GM20000 (cell line): ENCODE data around the gene PRRX2.
A peak's percentile ranks its signal among the peaks of the same experiment; 100 is the strongest.

Source experiments
- DNase-seq: peaks from one replicate; pipeline ENCODE4 v3.0.0; 2012; ENCODE audit warnings: low spot score
- TF ChIP-seq, protein P1 (sequence below): IDR thresholded peaks from 2 replicates; pipeline ENCODE4 v1.5.1; 2012; ENCODE audit warnings: mild to moderate bottlenecking, control low read depth; ENCODE audit errors: extremely low read depth, missing control alignments

Gene PRRX2

GRCh38 chr9:129737479-129738274 lies 72.2 kb downstream of the PRRX2 start:
- peak; percentile 90 for DNase-seq
- TF ChIP-seq, protein P1, sequence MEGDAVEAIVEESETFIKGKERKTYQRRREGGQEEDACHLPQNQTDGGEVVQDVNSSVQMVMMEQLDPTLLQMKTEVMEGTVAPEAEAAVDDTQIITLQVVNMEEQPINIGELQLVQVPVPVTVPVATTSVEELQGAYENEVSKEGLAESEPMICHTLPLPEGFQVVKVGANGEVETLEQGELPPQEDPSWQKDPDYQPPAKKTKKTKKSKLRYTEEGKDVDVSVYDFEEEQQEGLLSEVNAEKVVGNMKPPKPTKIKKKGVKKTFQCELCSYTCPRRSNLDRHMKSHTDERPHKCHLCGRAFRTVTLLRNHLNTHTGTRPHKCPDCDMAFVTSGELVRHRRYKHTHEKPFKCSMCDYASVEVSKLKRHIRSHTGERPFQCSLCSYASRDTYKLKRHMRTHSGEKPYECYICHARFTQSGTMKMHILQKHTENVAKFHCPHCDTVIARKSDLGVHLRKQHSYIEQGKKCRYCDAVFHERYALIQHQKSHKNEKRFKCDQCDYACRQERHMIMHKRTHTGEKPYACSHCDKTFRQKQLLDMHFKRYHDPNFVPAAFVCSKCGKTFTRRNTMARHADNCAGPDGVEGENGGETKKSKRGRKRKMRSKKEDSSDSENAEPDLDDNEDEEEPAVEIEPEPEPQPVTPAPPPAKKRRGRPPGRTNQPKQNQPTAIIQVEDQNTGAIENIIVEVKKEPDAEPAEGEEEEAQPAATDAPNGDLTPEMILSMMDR: peak; percentile 66

- TF ChIP-seq, protein P1: no peak
- DNase-seq: no peak
These were observed 74.0 kb downstream of the PRRX2 start for GRCh38 chr9:129739432-129739831.

GRCh38 chr9:129740174-129740573 lies 74.7 kb downstream of the PRRX2 start:
- TF ChIP-seq, protein P1: no peak
- DNase-seq: no peak

DNA sequence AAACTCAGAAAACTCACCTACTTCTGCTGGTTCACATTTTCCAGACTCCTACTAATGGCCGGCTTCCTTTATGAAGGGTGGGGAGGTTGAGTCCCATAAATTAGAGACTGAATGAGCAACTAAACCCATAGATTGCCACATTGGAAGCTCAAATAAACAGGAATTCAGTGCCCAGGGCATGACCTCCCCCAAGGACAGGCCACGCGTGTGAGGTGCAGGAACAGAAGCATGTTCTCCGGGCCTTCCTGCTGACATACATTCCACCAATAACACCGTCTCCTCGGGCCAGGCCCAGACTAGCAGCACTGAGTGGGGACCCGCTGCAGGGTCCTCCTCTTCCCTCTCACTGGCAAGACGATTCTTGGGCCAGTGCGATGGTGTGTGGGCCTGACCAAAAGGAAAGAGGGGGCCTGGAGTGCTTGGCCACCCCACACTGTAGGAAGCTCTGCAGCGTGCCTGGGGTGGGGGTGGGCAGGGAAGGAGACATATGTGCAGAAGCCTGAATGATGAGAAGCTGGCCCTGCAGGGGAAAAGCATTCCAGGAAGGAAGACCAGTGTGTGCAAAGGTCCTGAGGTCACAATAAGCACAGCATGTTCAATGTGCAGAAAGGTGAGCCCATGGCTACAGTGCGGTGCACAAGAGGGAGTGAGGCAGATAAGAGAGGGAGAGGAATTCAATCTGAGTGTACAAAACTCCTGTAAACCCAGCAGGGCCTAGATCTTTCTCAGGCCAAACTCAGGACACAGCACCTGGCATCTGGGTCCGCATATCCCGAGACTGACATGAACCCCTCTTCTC lies 75.4 kb downstream of the PRRX2 start:
- no peak for DNase-seq
- TF ChIP-seq, protein P1: no peak

DNA sequence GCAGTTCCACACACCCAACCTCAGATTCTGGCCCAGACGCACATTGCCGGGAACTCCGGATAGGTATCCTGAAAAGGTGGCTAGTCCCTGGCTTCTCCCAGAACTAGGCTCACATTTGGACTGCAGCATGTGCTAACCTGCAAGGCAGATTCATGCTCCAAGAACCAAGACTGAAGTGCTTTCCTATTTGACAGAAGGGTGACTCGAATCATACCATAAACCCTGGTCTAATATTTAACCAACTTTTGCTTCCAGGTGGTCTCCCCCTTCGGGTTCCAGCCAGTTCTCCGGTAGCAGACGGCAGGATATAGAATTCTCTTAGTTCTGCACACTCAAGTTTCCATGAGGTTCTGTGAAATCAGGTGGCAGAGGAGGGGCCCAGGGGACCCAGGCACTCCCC lies 79.8 kb downstream of the PRRX2 start:
- no peak for DNase-seq

GRCh38 chr9:129746092-129746777 lies 80.8 kb downstream of the PRRX2 start:
- TF ChIP-seq, protein P1: no peak
- DNase-seq: no peak

More for the DNA sequence above, 79.8 kb downstream of the PRRX2 start:
- TF ChIP-seq, protein P1: no peak
